Prostate gland (tissue), 2 donors: ENCODE results near the gene NCOR1. TPM values are rescaled to one million over a fixed set of nuclear protein-coding genes. Genes with fewer than 3 reads are reported as not detected.
"Not testable (repeated sequence)": the region's sequence is repeated elsewhere in the genome, so short reads cannot be mapped to it uniquely, and the experiment has no call there.

Experiments used
- DNase-seq: peaks from one replicate; pipeline ENCODE4 v3.0.0-alpha.2; 2019; ENCODE audit warnings: low spot score
- H3K27ac ChIP-seq, 2 donors: fragments of 200-600 bp; sonication (generic); 2 replicates each; pipeline ENCODE4 v1.5.1; 2017 to 2019
- H3K27me3 ChIP-seq: fragments of 200-600 bp; sonication (generic); replicated peaks from 2 replicates; pipeline ENCODE4 v1.5.1; 2019; ENCODE audit not compliant: insufficient read depth
- H3K36me3 ChIP-seq, 2 donors: fragments of 200-600 bp; sonication (generic); 1 replicate in 1 of 2; 2 replicates in 1 of 2; pipeline versions ENCODE4 v1.5.1 to v1.8.1; 2017 to 2019
- H3K4me1 ChIP-seq: fragments of 200-600 bp; sonication (generic); replicated peaks from 2 replicates; pipeline ENCODE4 v1.5.1; 2019
- H3K4me3 ChIP-seq, 2 donors: fragments of 200-600 bp; sonication (generic); 2 replicates each; pipeline ENCODE4 v1.5.1; 2017 to 2019
- H3K9me3 ChIP-seq: fragments of 200-600 bp; sonication (generic); 2 replicates; pipeline ENCODE4 v1.5.1; 2017
- CTCF ChIP-seq, 4 experiments: fragments of 200-600 bp in 2 of 4; fragments of 450-650 bp in 2 of 4; sonication (generic) in 2 of 4; IDR thresholded peaks; 1 replicate in 3 of 4; 2 replicates in 1 of 4; pipeline ENCODE4 v1.5.1; 2016 to 2019; ENCODE audit warnings: antibody characterized with exemption in 4 of 4, mild to moderate bottlenecking in 2 of 4, moderate library complexity in 2 of 4
- POLR2A ChIP-seq: fragments of 450-650 bp; IDR thresholded peaks from one replicate; pipeline ENCODE4 v1.6.1; 2016; ENCODE audit warnings: antibody characterized with exemption, mild to moderate bottlenecking
- POLR2AphosphoS5 ChIP-seq: sonication (generic); formaldehyde crosslinking; IDR thresholded peaks from one replicate; pipeline ENCODE4 v1.6.1; 2017; ENCODE audit warnings: antibody characterized with exemption
- WGBS: methylation state at CpG from one replicate; pipeline ENCODE4 v1.1.5; 2018; 5-methylcytosine and 5-hydroxymethylcytosine counted together
- intact Hi-C: fragments of 100-400 bp; cut with DNase I; formaldehyde crosslinking; loops from one replicate; pipeline ENCODE4 v1.14.2; 2022
- total RNA-seq, 2 donors: library from RNA; depleted of rRNA; stranded (reverse); fragments of >200 nt; gene quantifications; one replicate each; pipeline ENCODE4 v1.1.0, GENCODE V29; 2016

NCOR1 gene
- total RNA-seq, 2 donors from 2014 or later = 123 to 209 TPM

DNA sequence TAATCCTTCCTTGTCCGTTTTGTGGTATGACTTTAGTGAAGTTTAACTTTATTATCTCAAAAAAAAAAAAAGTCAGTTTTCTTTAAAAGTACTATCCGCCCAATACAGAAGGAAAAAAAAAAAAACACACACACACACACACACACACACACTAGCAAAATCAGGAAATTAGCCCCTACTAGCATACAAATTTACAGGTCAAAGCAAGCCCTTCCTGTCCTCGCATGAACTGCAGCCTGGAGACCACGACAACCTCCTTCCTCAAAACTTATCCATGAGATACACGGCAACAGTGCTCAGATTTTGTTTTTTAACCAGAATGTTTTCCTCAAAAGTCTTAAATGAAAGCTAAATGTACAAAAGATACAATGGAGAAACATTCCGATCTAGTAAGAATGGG, 16.2 kb downstream of the NCOR1 start:
- no peaks in the 10 kb centered on the region for H3K27me3 ChIP-seq
- no peak for TF ChIP-seq POLR2AphosphoS5
- no peak for TF ChIP-seq CTCF (IDR thresholded peaks at IDR 0.05)
- TF ChIP-seq POLR2A = no peak
- no peak overlapping the region for H3K27ac ChIP-seq
- H3K4me1 ChIP-seq = peaks cover 7% of the 10 kb centered on the region
- no peaks in the 10 kb centered on the region for H3K9me3 ChIP-seq
- intact Hi-C loops = no loop called here
- H3K36me3 ChIP-seq = no peaks in the 10 kb centered on the region
- no peak for DNase-seq
- WGBS = 32% methylated on average over 6 of the region's 6 CpGs
- no peak overlapping the region for H3K4me3 ChIP-seq

DNA sequence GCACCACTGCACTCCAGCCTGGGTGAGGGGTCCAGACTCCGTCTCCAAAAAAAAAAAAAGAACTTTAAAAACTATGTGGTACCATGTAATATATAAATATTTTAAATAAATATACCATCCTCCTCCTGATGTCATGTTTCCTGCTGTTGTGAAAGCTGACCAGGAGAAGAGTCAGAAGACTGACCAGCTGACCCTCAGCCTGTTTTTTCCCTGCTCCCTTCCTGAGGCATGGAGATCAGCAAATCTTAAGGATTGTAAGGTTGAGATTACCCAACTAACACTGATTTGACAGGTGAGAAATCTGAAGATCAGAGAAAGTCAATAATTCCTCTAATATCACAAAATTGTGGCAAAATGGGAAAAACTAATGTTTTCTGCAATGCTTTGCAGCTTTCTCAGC, 18.1 kb downstream of the NCOR1 start:
- Histone ChIP-seq H3K9me3 (no peaks in the 10 kb centered on the region), H3K36me3 (no peaks in the 10 kb centered on the region), H3K27me3 (no peaks in the 10 kb centered on the region), H3K27ac (no peak overlapping the region), H3K4me1 (no peaks in the 10 kb centered on the region), H3K4me3 (no peak overlapping the region)
- intact Hi-C loops = no loop called here
- WGBS = 100% methylated on average over 1 of the region's 1 CpG
- TF ChIP-seq POLR2A = no peak
- no peak for TF ChIP-seq POLR2AphosphoS5
- DNase-seq = no peak

GRCh38 chr17:16194307-16194835, 21.0 kb downstream of the NCOR1 start:
- intact Hi-C loops, H3K4me3 ChIP-seq, H3K27ac ChIP-seq, H3K27me3 ChIP-seq, DNase-seq, H3K36me3 ChIP-seq, H3K4me1 ChIP-seq, H3K9me3 ChIP-seq: not testable (repeated sequence)
- WGBS = 69% methylated on average over 2 of the region's 2 CpGs

DNA sequence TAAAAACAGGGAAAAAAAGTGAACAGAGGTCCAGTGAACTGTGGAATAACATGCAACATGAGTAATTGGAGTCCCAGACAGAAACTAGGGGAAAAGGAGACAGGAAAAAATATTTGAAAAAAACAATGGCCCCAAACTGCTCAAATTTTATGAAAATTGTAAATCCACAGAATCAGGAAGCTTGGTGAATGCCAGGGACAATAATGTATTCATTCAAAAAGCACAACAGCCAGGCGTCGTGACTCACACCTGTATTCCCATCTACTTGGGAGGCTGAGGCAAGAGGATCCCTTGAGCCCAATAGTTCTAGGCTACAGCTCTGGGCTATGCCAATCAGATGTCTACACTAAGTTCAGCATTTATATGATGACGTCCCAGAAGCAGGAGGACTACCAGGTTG, 23.7 kb downstream of the NCOR1 start:
- no peaks in the 10 kb centered on the region for H3K27me3 ChIP-seq
- no peaks in the 10 kb centered on the region for H3K4me1 ChIP-seq
- 83% methylated on average over 3 of the region's 3 CpGs for WGBS
- intact Hi-C loops = no loop called here
- no peak for TF ChIP-seq POLR2AphosphoS5
- TF ChIP-seq CTCF (IDR thresholded peaks at IDR 0.05) = no peak
- TF ChIP-seq POLR2A = no peak
- no peak for DNase-seq
- no peak overlapping the region for H3K27ac ChIP-seq
- H3K36me3 ChIP-seq = no peaks in the 10 kb centered on the region
- no peaks in the 10 kb centered on the region for H3K9me3 ChIP-seq
- H3K4me3 ChIP-seq = no peak overlapping the region

DNA sequence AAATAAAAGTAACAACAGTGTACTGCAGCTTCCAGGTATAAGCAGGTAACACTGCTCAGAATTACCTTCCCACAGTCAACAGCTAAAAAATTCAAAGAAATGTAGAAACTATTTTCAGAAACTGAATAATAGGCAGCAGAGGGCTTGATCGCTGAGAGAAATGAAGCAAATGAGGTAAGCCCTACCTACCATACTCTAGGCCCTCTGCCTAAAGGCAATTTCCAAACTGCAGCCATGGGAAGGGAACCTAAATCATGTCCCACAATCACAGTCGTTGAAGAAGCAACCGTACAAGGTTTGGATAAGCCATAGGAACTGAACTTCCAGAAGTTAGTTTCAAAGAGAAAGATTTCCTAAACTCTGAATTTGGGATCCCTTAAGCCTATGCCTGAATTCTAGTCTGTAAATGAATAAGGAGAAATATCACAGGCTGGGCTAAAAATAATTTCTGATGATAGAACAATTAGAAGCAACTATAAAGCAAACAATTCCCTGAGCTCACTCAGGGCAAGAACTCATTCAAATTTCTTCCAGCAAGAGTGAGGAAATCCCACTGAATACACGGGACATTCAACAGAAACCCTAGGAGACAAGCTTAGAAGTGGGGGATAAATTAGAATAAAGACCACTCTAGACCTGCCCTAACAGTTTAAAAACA, 24.5 kb downstream of the NCOR1 start:
- no peaks in the 10 kb centered on the region for H3K36me3 ChIP-seq
- TF ChIP-seq POLR2AphosphoS5 (no peak), CTCF (IDR thresholded peaks at IDR 0.05) (no peak), POLR2A (no peak)
- 62% methylated on average over 4 of the region's 4 CpGs for WGBS
- no peaks in the 10 kb centered on the region for H3K27me3 ChIP-seq
- H3K4me1 ChIP-seq = no peaks in the 10 kb centered on the region
- DNase-seq = no peak
- intact Hi-C loops = no loop called here
- H3K27ac ChIP-seq = no peak overlapping the region
- H3K4me3 ChIP-seq = no peak overlapping the region
- no peaks in the 10 kb centered on the region for H3K9me3 ChIP-seq

GRCh38 chr17:16189791-16190348, 25.5 kb downstream of the NCOR1 start:
- no peaks in the 10 kb centered on the region for H3K4me1 ChIP-seq
- no peak overlapping the region for H3K4me3 ChIP-seq
- no peak for DNase-seq
- no peaks in the 10 kb centered on the region for H3K27me3 ChIP-seq
- H3K9me3 ChIP-seq = no peaks in the 10 kb centered on the region
- H3K27ac ChIP-seq = no peak overlapping the region
- intact Hi-C loops = no loop called here
- 66% methylated on average over 3 of the region's 3 CpGs for WGBS
- TF ChIP-seq POLR2A (no peak), CTCF (IDR thresholded peaks at IDR 0.05) (no peak), POLR2AphosphoS5 (no peak)
- no peaks in the 10 kb centered on the region for H3K36me3 ChIP-seq
